Measurements from ENCODE around the gene TMEM131L. TPM values are rescaled to one million over a fixed set of nuclear protein-coding genes. Genes with fewer than 3 reads are reported as not detected.

TMEM131L gene
- polyA plus RNA-seq, 1 donor (not counting 4 experiments of a cell fraction or from before 2014, with no cell fraction given), result 10.3 TPM

DNA sequence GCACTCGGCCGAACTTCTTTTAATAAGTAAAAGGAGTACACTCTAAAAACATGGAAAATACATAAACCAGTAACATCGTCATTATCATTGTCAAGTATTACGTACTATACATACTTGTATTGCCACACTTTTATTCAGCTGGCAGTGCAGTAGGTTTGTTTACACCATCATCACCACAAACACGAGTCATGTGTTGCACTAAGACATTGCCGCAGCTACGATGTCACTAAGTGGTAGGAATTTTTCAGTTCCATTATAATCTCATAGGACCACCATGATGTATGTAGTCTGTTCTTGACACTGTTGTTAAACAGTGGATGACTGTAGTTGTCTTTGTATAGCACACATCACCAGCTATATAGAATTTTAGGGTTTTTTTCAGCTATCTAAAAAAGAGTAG lies 48.0 kb upstream of the TMEM131L start:
- DNase-seq (ENCODE audit: low read depth, low spot score) (no peak), FAIRE-seq (no peak)
- Histone ChIP-seq H3K4me3 (ENCODE audit: control insufficient read depth in 2 of 3, extremely low read depth in 1 of 3, insufficient read depth in 2 of 3, low read depth in 1 of 3, low read length in 3 of 3) (no peak overlapping the region), H3K9me3 (ENCODE audit: control insufficient read depth, low read depth, low read length) (no peaks in the 10 kb centered on the region), H3K9me1 (ENCODE audit: control insufficient read depth, extremely low read depth, insufficient read depth, low read length) (no peaks in the 10 kb centered on the region), H3K4me2 (ENCODE audit: control insufficient read depth, extremely low read depth, insufficient read depth, low read depth, low read length) (no peak overlapping the region), H4K20me1 (ENCODE audit: control insufficient read depth, extremely low read depth, insufficient read depth, low read length) (no peaks in the 10 kb centered on the region), H3K27me3 (ENCODE audit: control insufficient read depth, extremely low read depth, insufficient read depth, low read length) (no peaks in the 10 kb centered on the region), H3K36me3 (ENCODE audit: control insufficient read depth in 2 of 2, extremely low read depth in 1 of 2, insufficient read depth in 2 of 2, low read length in 2 of 2) (no peaks in the 10 kb centered on the region), H3K27ac (ENCODE audit: control insufficient read depth, insufficient read depth, low read length) (no peak overlapping the region), H3K9ac (ENCODE audit: control insufficient read depth, extremely low read depth, insufficient read depth, low read length) (no peak overlapping the region), H3K79me2 (ENCODE audit: control insufficient read depth, insufficient read depth, low read length) (no peaks in the 10 kb centered on the region), H2AFZ (ENCODE audit: control insufficient read depth, low read length) (no peak overlapping the region), H3K4me1 (ENCODE audit: control insufficient read depth, extremely low read depth, insufficient read depth, low read length) (no peaks in the 10 kb centered on the region)
- TF ChIP-seq EZH2 (IDR thresholded peaks at IDR 0.05; ENCODE audit: low read length) (no peak), CTCF (optimal IDR thresholded peaks at IDR 0.05 in 1 of 3, IDR thresholded peaks at IDR 0.05 in 1 of 3, conservative IDR thresholded peaks at IDR 0.05 in 1 of 3; ENCODE audit: extremely low read depth in 1 of 3, insufficient read depth in 2 of 3, low read length in 3 of 3) (no peak)
- dilution Hi-C loops (cut with MboI; ENCODE audit: extremely low pct_ligation_motif_present, low sequenced_read_pairs), result no loop called here

DNA sequence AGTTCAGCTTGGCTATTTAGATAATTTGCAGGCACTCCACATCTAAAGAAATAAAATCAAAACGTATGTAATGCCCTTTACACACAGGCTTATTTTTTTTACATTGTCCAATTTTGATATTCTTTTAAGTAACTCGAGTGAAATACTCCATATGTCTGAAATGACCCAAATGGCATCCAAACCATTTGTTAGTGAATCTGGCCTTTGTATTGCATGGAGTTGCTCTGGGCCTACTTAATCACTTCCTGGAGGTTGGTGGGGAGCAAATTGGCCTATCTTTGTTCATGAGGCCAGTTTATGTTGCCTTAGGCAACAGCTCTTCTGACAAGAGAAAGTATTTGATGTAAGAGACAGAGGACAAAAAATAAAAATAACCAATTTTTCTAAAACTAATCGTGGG lies 47.6 kb upstream of the TMEM131L start:
- Histone ChIP-seq H3K9ac (ENCODE audit: control insufficient read depth, extremely low read depth, insufficient read depth, low read length) (no peak overlapping the region), H3K36me3 (ENCODE audit: control insufficient read depth in 2 of 2, extremely low read depth in 1 of 2, insufficient read depth in 2 of 2, low read length in 2 of 2) (no peaks in the 10 kb centered on the region), H3K27ac (ENCODE audit: control insufficient read depth, insufficient read depth, low read length) (no peak overlapping the region), H4K20me1 (ENCODE audit: control insufficient read depth, extremely low read depth, insufficient read depth, low read length) (no peaks in the 10 kb centered on the region), H3K9me3 (ENCODE audit: control insufficient read depth, low read depth, low read length) (no peaks in the 10 kb centered on the region), H3K4me1 (ENCODE audit: control insufficient read depth, extremely low read depth, insufficient read depth, low read length) (no peaks in the 10 kb centered on the region), H3K4me3 (ENCODE audit: control insufficient read depth in 2 of 3, extremely low read depth in 1 of 3, insufficient read depth in 2 of 3, low read depth in 1 of 3, low read length in 3 of 3) (no peak overlapping the region), H3K27me3 (ENCODE audit: control insufficient read depth, extremely low read depth, insufficient read depth, low read length) (no peaks in the 10 kb centered on the region), H2AFZ (ENCODE audit: control insufficient read depth, low read length) (no peak overlapping the region), H3K4me2 (ENCODE audit: control insufficient read depth, extremely low read depth, insufficient read depth, low read depth, low read length) (no peak overlapping the region), H3K79me2 (ENCODE audit: control insufficient read depth, insufficient read depth, low read length) (no peaks in the 10 kb centered on the region), H3K9me1 (ENCODE audit: control insufficient read depth, extremely low read depth, insufficient read depth, low read length) (no peaks in the 10 kb centered on the region)
- DNase-seq (ENCODE audit: low read depth, low spot score) (no peak), FAIRE-seq (no peak)
- no peak for TF ChIP-seq CTCF (optimal IDR thresholded peaks at IDR 0.05 in 1 of 3, IDR thresholded peaks at IDR 0.05 in 1 of 3, conservative IDR thresholded peaks at IDR 0.05 in 1 of 3; ENCODE audit: extremely low read depth in 1 of 3, insufficient read depth in 2 of 3, low read length in 3 of 3)
- dilution Hi-C loops (cut with MboI; ENCODE audit: extremely low pct_ligation_motif_present, low sequenced_read_pairs), result no loop called here

Measured in keratinocyte (primary cell).